AG09309 (cell line): ENCODE measurements around the gene CDKN2B-AS1.

ENCODE experiments used
- DNase-seq: peaks from one replicate; pipeline ENCODE4 v3.0.0-alpha.2; 2010; ENCODE audit warnings: low read depth
- H3K4me3 ChIP-seq: 2 replicates; pipeline ENCODE4 v1.5.1; 2011; ENCODE audit warnings: mild to moderate bottlenecking, low read depth, low read length, moderate library complexity; ENCODE audit not compliant: control insufficient read depth
- CTCF ChIP-seq: IDR thresholded peaks from 2 replicates; pipeline ENCODE4 v1.5.1; 2011; ENCODE audit warnings: mild to moderate bottlenecking, low read depth, low read length, inconsistent platforms; ENCODE audit not compliant: insufficient read depth, control insufficient read depth; ENCODE audit errors: missing control alignments

Gene CDKN2B-AS1

GRCh38 chr9:22041775-22042174, 47.2 kb downstream of the CDKN2B-AS1 start:
- no peak for DNase-seq
- no peak for TF ChIP-seq CTCF
- H3K4me3 ChIP-seq: no peak overlapping the region

GRCh38 chr9:22043928-22044327, 49.3 kb downstream of the CDKN2B-AS1 start:
- no peak for TF ChIP-seq CTCF
- DNase-seq: no peak
- no peak overlapping the region for H3K4me3 ChIP-seq

- no peak for TF ChIP-seq CTCF
- no peak overlapping the region for H3K4me3 ChIP-seq
- DNase-seq: peak; percentile 52
These were observed 50.0 kb downstream of the CDKN2B-AS1 start for GRCh38 chr9:22044583-22044982.

DNA sequence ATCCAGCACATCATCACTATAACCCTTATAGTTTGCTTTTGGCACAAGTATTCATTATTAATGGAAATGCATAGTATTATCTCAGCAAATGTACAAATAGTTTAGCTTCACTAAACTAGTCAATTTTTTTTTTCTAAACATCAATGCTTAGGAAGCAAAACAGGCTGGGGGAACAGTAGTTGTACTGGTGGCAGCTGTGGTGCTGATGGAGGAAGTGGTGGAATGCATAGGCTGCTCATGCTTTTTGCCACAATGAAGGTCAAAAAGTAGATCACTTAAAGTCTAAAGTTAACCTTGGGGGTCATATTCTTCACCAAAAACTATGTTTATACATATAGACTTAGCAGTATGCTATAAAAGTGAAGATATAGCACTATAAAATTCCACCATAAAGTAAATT, 50.8 kb downstream of the CDKN2B-AS1 start:
- TF ChIP-seq CTCF: no peak
- H3K4me3 ChIP-seq: no peak overlapping the region
- DNase-seq: no peak

DNA sequence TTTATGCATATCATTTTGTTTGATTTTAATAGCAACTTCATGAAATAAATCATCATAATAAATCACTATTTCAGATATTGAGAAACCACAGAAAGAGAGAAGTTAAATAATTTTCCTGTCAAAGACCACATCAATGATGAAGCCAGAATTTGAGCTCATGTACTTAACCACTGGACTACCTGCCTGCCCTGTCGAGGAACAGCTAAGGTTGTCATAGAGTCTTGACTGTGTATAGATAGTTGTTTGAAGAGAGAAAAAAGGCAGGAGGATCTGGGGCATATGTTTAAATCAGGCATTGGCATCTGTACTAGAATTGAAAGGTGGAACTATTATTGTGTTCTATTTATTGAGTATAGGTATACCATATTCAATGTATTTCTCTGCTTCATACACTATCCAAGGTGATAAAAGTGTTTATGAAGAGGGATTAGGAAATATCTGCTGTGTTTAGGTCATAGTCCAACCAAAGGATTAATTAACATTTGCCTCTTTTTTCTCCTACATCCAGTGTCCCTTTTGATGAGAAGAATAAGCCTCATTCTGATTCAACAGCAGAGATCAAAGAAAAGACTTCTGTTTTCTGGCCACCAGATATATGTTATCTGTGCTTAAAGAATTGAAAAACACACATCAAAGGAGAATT, 51.8 kb downstream of the CDKN2B-AS1 start:
- no peak overlapping the region for H3K4me3 ChIP-seq
- DNase-seq: no peak
- no peak for TF ChIP-seq CTCF

GRCh38 chr9:22047596-22047995, 53.0 kb downstream of the CDKN2B-AS1 start:
- DNase-seq: no peak
- TF ChIP-seq CTCF: no peak
- no peak overlapping the region for H3K4me3 ChIP-seq
